HUES64 (cell line): ENCODE data around the gene PLXNB2.

Experiments used
- H3K27ac ChIP-seq: 2 replicates; pipeline ENCODE4 v1.7.0; 2013; ENCODE audit warnings: low read depth, low read length, inconsistent platforms
- H3K27me3 ChIP-seq: 2 replicates; pipeline ENCODE4 v1.6.1; 2013; ENCODE audit warnings: mild to moderate bottlenecking, low read length; ENCODE audit not compliant: insufficient read depth
- H3K36me3 ChIP-seq: 2 replicates; pipeline ENCODE4 v1.6.1; 2013; ENCODE audit warnings: mild to moderate bottlenecking, low read length; ENCODE audit not compliant: insufficient read depth
- H3K4me1 ChIP-seq: 2 replicates; pipeline ENCODE4 v1.6.1; 2013; ENCODE audit warnings: mild to moderate bottlenecking, low read length, moderate library complexity; ENCODE audit not compliant: insufficient read depth
- H3K4me3 ChIP-seq: 2 replicates; pipeline ENCODE4 v1.5.1; 2013; ENCODE audit warnings: mild to moderate bottlenecking, low read length, moderate library complexity
- H3K9ac ChIP-seq: 2 replicates; pipeline ENCODE4 v1.6.1; 2013; ENCODE audit warnings: mild to moderate bottlenecking, low read depth, low read length
- H3K9me3 ChIP-seq: 2 replicates; pipeline ENCODE4 v1.6.1; 2013; ENCODE audit warnings: low read depth, low read length; ENCODE audit not compliant: insufficient read depth
- WGBS: fragments of 150-250, 120-280 bp; methylation state at CpG from one replicate; pipeline ENCODE4 v1.1.7; 2013; ENCODE audit warnings: missing lambda C conversion rate; 5-methylcytosine and 5-hydroxymethylcytosine counted together

PLXNB2 gene

GRCh38 chr22:50283821-50284220 lies 23.6 kb downstream of the PLXNB2 start:
- no peaks in the 10 kb centered on the region for H3K9me3 ChIP-seq

GRCh38 chr22:50282361-50283155 lies 24.9 kb downstream of the PLXNB2 start:
- H3K27ac ChIP-seq: no peak overlapping the region
- peaks cover 69% of the 10 kb centered on the region for H3K36me3 ChIP-seq
- WGBS: 96% methylated on average over 45 of the region's 45 CpGs
- no peak overlapping the region for H3K9ac ChIP-seq
- H3K4me3 ChIP-seq: no peak overlapping the region
- no peaks in the 10 kb centered on the region for H3K9me3 ChIP-seq
- no peaks in the 10 kb centered on the region for H3K4me1 ChIP-seq
- no peaks in the 10 kb centered on the region for H3K27me3 ChIP-seq

More at GRCh38 chr22:50283821-50284220, 23.6 kb downstream of the PLXNB2 start:
- no peaks in the 10 kb centered on the region for H3K4me1 ChIP-seq
- H3K9ac ChIP-seq: no peak overlapping the region
- no peaks in the 10 kb centered on the region for H3K27me3 ChIP-seq
- H3K36me3 ChIP-seq: peaks cover 63% of the 10 kb centered on the region
- 96% methylated on average over 30 of the region's 30 CpGs for WGBS
- no peak overlapping the region for H3K4me3 ChIP-seq
- no peak overlapping the region for H3K27ac ChIP-seq

GRCh38 chr22:50281957-50282356 lies 25.5 kb downstream of the PLXNB2 start:
- WGBS: 95% methylated on average over 25 of the region's 25 CpGs
- Histone ChIP-seq H3K9me3 (no peaks in the 10 kb centered on the region), H3K36me3 (peaks cover 75% of the 10 kb centered on the region), H3K27ac (no peak overlapping the region), H3K4me3 (no peak overlapping the region), H3K9ac (no peak overlapping the region), H3K27me3 (no peaks in the 10 kb centered on the region), H3K4me1 (no peaks in the 10 kb centered on the region)

- H3K27ac ChIP-seq: no peak overlapping the region
- 0 out of 2 replicates have a peak, but pooled peaks cover 5% of the 10 kb centered on the region for H3K9me3 ChIP-seq
- no peak overlapping the region for H3K9ac ChIP-seq
- H3K4me1 ChIP-seq: no peaks in the 10 kb centered on the region
- no peaks in the 10 kb centered on the region for H3K27me3 ChIP-seq
- H3K4me3 ChIP-seq: no peak overlapping the region
- 97% methylated on average over 36 of the region's 36 CpGs for WGBS
- peaks cover 77% of the 10 kb centered on the region for H3K36me3 ChIP-seq
Observed at GRCh38 chr22:50281384-50281760, 26.1 kb downstream of the PLXNB2 start.

GRCh38 chr22:50280708-50281383 lies 26.6 kb downstream of the PLXNB2 start:
- WGBS: 97% methylated on average over 47 of the region's 47 CpGs
- Histone ChIP-seq H3K4me3 (no peak overlapping the region), H3K36me3 (peaks cover 76% of the 10 kb centered on the region), H3K27me3 (no peaks in the 10 kb centered on the region), H3K27ac (no peak overlapping the region), H3K4me1 (no peaks in the 10 kb centered on the region), H3K9ac (no peak overlapping the region), H3K9me3 (0 out of 2 replicates have a peak, but pooled peaks cover 7% of the 10 kb centered on the region)

GRCh38 chr22:50280022-50280707 lies 27.3 kb downstream of the PLXNB2 start:
- H3K36me3 ChIP-seq: peaks cover 80% of the 10 kb centered on the region
- H3K9me3 ChIP-seq: 0 out of 2 replicates have a peak, but pooled peaks cover 7% of the 10 kb centered on the region
- WGBS: 96% methylated on average over 38 of the region's 38 CpGs
- no peak overlapping the region for H3K4me3 ChIP-seq
- no peaks in the 10 kb centered on the region for H3K4me1 ChIP-seq
- no peak overlapping the region for H3K9ac ChIP-seq
- H3K27ac ChIP-seq: no peak overlapping the region
- H3K27me3 ChIP-seq: no peaks in the 10 kb centered on the region

- Histone ChIP-seq H3K4me1 (no peaks in the 10 kb centered on the region), H3K9me3 (0 out of 2 replicates have a peak, but pooled peaks cover 7% of the 10 kb centered on the region), H3K27me3 (no peaks in the 10 kb centered on the region), H3K27ac (no peak overlapping the region), H3K9ac (no peak overlapping the region), H3K36me3 (peaks cover 83% of the 10 kb centered on the region), H3K4me3 (no peak overlapping the region)
- WGBS: 94% methylated on average over 30 of the region's 30 CpGs
Observed at GRCh38 chr22:50278956-50279619, 28.4 kb downstream of the PLXNB2 start.

GRCh38 chr22:50278461-50278860 lies 29.0 kb downstream of the PLXNB2 start:
- H3K36me3 ChIP-seq: peaks cover 79% of the 10 kb centered on the region
- H3K27ac ChIP-seq: no peak overlapping the region
- no peak overlapping the region for H3K4me3 ChIP-seq
- H3K27me3 ChIP-seq: no peaks in the 10 kb centered on the region
- H3K9ac ChIP-seq: no peak overlapping the region
- H3K4me1 ChIP-seq: no peaks in the 10 kb centered on the region
- 0 out of 2 replicates have a peak, but pooled peaks cover 7% of the 10 kb centered on the region for H3K9me3 ChIP-seq
- 95% methylated on average over 21 of the region's 21 CpGs for WGBS

- Histone ChIP-seq H3K9me3 (0 out of 2 replicates have a peak, but pooled peaks cover 7% of the 10 kb centered on the region), H3K27ac (no peak overlapping the region), H3K4me1 (no peaks in the 10 kb centered on the region; the same call in 1 of the 2 replicates), H3K4me3 (no peak overlapping the region), H3K36me3 (peaks cover 74% of the 10 kb centered on the region), H3K9ac (no peak overlapping the region), H3K27me3 (no peaks in the 10 kb centered on the region)
- WGBS: 93% methylated on average over 25 of the region's 25 CpGs
Observed at GRCh38 chr22:50277761-50278160, 29.7 kb downstream of the PLXNB2 start.

GRCh38 chr22:50276143-50276542 lies 31.3 kb downstream of the PLXNB2 start:
- Histone ChIP-seq H3K9me3 (0 out of 2 replicates have a peak, but pooled peaks cover 7% of the 10 kb centered on the region), H3K27ac (no peak overlapping the region), H3K4me1 (peaks cover 3% of the 10 kb centered on the region; the same call in 1 of the 2 replicates), H3K9ac (no peak overlapping the region), H3K4me3 (no peak overlapping the region), H3K27me3 (peaks cover 4% of the 10 kb centered on the region), H3K36me3 (peaks cover 58% of the 10 kb centered on the region)
- 86% methylated on average over 25 of the region's 25 CpGs for WGBS
